Activated naive CD8-positive, alpha-beta T cell treated with anti-CD3 and anti-CD28 coated beads, Interleukin-2, amount 50 U/mL, for 24 hours (primary cell): ENCODE data around the gene EMX2.

Experiments used
- ATAC-seq: fragments of 150-1000 bp; cut with Tn5 transposase; one replicate; pipeline ENCODE4 v1.10.0; 2021
- DNase-seq: peaks from one replicate; pipeline ENCODE4 v3.0.0; 2021
- H3K27ac Mint-ChIP-seq: one replicate; pipeline ENCODE4 v1.8.0; 2021; ENCODE audit warnings: mild to moderate bottlenecking, mixed read lengths
- H3K27me3 Mint-ChIP-seq: one replicate; pipeline ENCODE4 v1.8.0; 2021; ENCODE audit warnings: mixed read lengths
- H3K36me3 Mint-ChIP-seq: one replicate; pipeline ENCODE4 v1.8.0; 2021; ENCODE audit warnings: low read depth, mixed read lengths
- H3K4me1 Mint-ChIP-seq: one replicate; pipeline ENCODE4 v1.8.0; 2021; ENCODE audit warnings: mixed read lengths
- H3K4me3 Mint-ChIP-seq: one replicate; pipeline ENCODE4 v1.8.0; 2021; ENCODE audit warnings: mild to moderate bottlenecking, moderate library complexity, mixed read lengths
- H3K9me3 Mint-ChIP-seq: one replicate; pipeline ENCODE4 v1.8.0; 2021; ENCODE audit warnings: mixed read lengths

Gene EMX2

GRCh38 chr10:117546020-117546580, 3.6 kb downstream of the EMX2 start:
- H3K9me3 Mint-ChIP-seq, result no peaks in the 10 kb centered on the region
- H3K36me3 Mint-ChIP-seq, result peaks cover 2% of the 10 kb centered on the region
- H3K4me3 Mint-ChIP-seq, result no peak overlapping the region
- ATAC-seq (no peak), DNase-seq (no peak)
- no peak overlapping the region for H3K27ac Mint-ChIP-seq
- peaks cover 31% of the 10 kb centered on the region for H3K4me1 Mint-ChIP-seq
- peaks cover 88% of the 10 kb centered on the region for H3K27me3 Mint-ChIP-seq

DNA sequence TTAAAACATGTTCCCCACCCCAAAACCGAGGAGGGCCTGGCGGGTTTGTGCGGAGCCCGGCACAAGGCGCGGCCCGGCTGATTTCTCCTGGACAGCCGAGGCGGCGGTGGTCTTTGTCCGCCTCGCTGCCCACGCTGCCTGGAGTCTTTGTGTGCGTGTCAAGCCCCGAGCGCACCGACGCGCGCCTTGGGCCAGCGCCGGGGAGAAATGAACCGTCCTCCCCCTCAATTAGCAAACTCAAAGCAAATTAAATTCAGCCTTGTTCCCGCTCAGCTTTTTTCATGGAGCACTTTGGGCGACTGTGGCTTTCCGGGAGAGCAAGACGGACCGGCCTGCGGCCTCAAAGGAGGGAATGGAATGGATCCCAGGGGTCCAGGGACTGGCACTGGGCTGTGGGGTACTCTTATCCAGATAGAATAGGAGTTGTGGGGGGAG, 4.1 kb downstream of the EMX2 start:
- no peak for DNase-seq
- Mint-ChIP-seq H3K9me3 (no peaks in the 10 kb centered on the region), H3K27me3 (peaks cover 88% of the 10 kb centered on the region), H3K4me1 (peaks cover 31% of the 10 kb centered on the region), H3K27ac (no peak overlapping the region), H3K36me3 (peaks cover 2% of the 10 kb centered on the region), H3K4me3 (no peak overlapping the region)
- no peak for ATAC-seq

DNA sequence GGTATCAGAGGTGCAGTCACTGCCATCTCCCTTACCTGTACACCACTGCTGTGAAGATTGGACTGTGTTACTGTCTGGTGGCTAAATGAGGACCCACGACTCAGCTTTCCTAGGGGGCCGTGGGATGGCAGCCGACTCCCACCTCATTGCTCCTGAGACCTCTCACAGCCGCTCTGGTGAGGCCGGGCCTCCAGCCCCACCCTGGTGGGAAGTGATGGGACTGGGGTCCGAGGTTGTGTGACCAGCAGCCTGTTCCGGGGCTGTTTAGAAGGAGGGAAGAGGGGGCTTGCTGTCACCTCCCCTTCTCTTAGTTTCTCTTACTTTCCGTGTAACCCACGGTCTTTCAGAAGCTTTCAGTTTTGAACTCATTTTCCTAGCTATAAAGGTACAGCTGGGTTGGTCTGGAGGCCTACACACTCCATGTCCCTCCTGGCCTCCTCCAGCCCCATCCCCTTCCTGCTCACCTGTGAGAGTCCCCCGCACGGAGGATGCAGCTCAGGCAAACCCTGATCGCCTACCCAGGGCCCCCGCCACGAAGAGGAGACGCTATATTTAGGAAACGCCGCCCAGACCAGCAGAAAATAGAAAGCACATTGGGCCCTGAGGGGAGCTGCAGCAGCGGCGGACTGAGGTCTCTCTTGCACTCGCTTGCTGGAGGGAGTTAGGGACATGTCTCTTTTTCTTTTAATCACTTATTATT, 4.6 kb downstream of the EMX2 start:
- H3K27ac Mint-ChIP-seq, result no peak overlapping the region
- peaks cover 88% of the 10 kb centered on the region for H3K27me3 Mint-ChIP-seq
- no peak for DNase-seq
- peaks cover 31% of the 10 kb centered on the region for H3K4me1 Mint-ChIP-seq
- H3K4me3 Mint-ChIP-seq, result no peak overlapping the region
- H3K36me3 Mint-ChIP-seq, result peaks cover 2% of the 10 kb centered on the region
- ATAC-seq, result no peak
- no peaks in the 10 kb centered on the region for H3K9me3 Mint-ChIP-seq

DNA sequence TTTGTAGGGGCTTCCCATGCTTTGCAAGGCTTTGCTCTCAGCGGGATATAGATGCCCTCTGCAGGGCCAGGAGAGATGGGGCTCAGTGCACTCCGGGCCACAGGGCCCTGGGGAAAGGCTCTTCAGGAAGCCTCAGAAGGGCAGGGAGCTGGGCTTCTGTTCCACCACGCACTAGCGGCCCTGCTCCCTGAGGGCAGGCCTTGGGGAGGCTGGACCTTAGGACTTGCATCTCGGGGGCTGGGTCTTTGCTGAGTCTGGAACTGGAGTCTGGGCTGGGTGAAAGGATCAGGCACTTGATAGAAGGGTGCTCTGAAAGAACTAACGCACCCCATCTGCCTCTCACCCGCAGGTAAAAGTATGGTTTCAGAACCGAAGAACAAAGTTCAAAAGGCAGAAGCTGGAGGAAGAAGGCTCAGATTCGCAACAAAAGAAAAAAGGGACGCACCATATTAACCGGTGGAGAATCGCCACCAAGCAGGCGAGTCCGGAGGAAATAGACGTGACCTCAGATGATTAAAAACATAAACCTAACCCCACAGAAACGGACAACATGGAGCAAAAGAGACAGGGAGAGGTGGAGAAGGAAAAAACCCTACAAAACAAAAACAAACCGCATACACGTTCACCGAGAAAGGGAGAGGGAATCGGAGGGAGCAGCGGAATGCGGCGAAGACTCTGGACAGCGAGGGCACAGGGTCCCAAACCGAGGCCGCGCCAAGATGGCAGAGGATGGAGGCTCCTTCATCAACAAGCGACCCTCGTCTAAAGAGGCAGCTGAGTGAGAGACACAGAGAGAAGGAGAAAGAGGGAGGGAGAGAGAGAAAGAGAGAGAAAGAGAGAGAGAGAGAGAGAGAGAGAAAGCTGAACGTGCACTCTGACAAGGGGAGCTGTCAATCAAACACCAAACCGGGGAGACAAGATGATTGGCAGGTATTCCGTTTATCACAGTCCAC, 5.4 kb downstream of the EMX2 start:
- Mint-ChIP-seq H3K36me3 (peaks cover 2% of the 10 kb centered on the region), H3K4me1 (peaks cover 33% of the 10 kb centered on the region), H3K27me3 (peaks cover 92% of the 10 kb centered on the region), H3K4me3 (no peak overlapping the region), H3K27ac (no peak overlapping the region), H3K9me3 (no peaks in the 10 kb centered on the region)
- DNase-seq (no peak), ATAC-seq (no peak)

DNA sequence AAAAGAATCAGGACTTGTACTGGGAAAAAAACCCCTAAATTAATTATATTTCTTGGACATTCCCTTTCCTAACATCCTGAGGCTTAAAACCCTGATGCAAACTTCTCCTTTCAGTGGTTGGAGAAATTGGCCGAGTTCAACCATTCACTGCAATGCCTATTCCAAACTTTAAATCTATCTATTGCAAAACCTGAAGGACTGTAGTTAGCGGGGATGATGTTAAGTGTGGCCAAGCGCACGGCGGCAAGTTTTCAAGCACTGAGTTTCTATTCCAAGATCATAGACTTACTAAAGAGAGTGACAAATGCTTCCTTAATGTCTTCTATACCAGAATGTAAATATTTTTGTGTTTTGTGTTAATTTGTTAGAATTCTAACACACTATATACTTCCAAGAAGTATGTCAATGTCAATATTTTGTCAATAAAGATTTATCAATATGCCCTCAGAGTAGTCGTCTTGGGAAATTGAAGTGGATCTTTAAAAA, 6.6 kb downstream of the EMX2 start:
- peaks cover 91% of the 10 kb centered on the region for H3K27me3 Mint-ChIP-seq
- no peak overlapping the region for H3K27ac Mint-ChIP-seq
- peaks cover 27% of the 10 kb centered on the region for H3K4me1 Mint-ChIP-seq
- H3K4me3 Mint-ChIP-seq, result no peak overlapping the region
- ATAC-seq (no peak), DNase-seq (no peak)
- peaks cover 2% of the 10 kb centered on the region for H3K36me3 Mint-ChIP-seq
- no peaks in the 10 kb centered on the region for H3K9me3 Mint-ChIP-seq

- H3K9me3 Mint-ChIP-seq, result no peaks in the 10 kb centered on the region
- peaks cover 19% of the 10 kb centered on the region for H3K4me1 Mint-ChIP-seq
- H3K4me3 Mint-ChIP-seq, result no peak overlapping the region
- peaks cover 91% of the 10 kb centered on the region for H3K27me3 Mint-ChIP-seq
- ATAC-seq, result no peak
- H3K27ac Mint-ChIP-seq, result no peak overlapping the region
- no peak for DNase-seq
- no peaks in the 10 kb centered on the region for H3K36me3 Mint-ChIP-seq
Observed at GRCh38 chr10:117550076-117550475, 7.5 kb downstream of the EMX2 start.

DNA sequence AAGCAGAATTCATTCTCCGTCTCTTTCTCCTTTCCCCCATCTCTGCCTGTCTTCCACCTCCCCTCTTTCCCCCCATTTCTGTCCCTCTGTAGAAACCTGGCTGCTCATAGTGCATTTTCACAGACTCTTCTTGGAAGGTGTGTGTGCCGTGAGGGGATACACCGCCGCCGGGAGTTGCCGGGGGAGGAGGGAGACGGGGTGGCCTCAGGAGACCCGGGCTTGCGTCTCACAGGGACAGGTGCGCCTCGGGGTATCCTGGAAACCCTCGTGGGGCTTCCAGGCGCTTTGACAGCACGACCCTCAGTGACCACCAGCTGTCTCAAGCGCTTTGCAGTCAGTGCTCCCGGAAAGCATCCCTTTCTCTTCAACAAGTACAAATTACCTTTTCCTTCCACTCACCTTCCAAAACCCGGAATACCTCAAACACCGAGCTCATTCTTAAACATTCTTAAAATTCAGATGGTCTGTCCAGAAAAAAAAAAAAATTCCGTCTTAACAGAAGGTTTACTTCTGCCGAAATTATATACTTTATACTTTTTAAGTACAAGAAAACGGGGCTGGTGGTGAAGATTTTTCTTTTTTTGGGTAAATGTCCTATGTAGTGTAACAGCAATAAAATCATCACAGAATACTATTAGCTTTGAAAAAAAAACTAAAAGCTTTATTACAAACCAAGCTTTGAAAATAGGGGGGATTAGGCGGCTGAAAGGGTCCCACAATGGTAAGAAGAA, 8.2 kb downstream of the EMX2 start:
- ATAC-seq, result no peak
- H3K4me3 Mint-ChIP-seq, result no peak overlapping the region
- no peak overlapping the region for H3K27ac Mint-ChIP-seq
- H3K4me1 Mint-ChIP-seq, result peaks cover 19% of the 10 kb centered on the region
- no peaks in the 10 kb centered on the region for H3K36me3 Mint-ChIP-seq
- no peak for DNase-seq
- no peaks in the 10 kb centered on the region for H3K9me3 Mint-ChIP-seq
- peaks cover 92% of the 10 kb centered on the region for H3K27me3 Mint-ChIP-seq

GRCh38 chr10:117551330-117552155, 9.0 kb downstream of the EMX2 start:
- DNase-seq (no peak), ATAC-seq (no peak)
- peaks cover 88% of the 10 kb centered on the region for H3K27me3 Mint-ChIP-seq
- H3K36me3 Mint-ChIP-seq, result no peaks in the 10 kb centered on the region
- no peak overlapping the region for H3K4me3 Mint-ChIP-seq
- no peaks in the 10 kb centered on the region for H3K9me3 Mint-ChIP-seq
- H3K27ac Mint-ChIP-seq, result no peak overlapping the region
- H3K4me1 Mint-ChIP-seq, result peaks cover 14% of the 10 kb centered on the region

DNA sequence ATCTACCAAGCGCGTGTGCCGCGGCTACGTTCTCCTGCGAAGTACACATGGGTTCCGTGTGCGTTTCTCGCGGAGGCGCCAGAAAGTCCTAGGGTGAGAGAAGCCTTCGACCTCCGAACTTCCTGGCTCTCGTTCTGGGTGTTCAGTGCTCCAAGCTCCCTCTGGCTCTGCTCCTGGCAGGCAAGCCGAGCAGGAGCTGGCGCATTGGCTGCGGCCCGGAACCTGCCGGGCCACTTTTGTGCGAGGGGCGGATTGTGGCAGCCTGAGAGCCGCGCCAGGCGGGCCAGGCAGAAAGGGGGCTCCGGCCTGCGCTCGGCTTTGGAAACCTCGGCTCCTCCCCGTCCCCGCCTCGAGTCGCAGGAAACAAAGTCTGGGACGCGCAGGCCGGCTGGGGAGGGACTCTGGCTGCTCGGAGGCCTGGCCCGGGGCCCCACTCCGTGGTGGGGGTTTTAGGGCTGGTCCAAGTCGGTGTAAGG, 9.6 kb downstream of the EMX2 start:
- Mint-ChIP-seq H3K36me3 (no peaks in the 10 kb centered on the region), H3K4me3 (no peak overlapping the region), H3K9me3 (no peaks in the 10 kb centered on the region), H3K4me1 (peaks cover 14% of the 10 kb centered on the region), H3K27ac (no peak overlapping the region), H3K27me3 (peaks cover 86% of the 10 kb centered on the region)
- DNase-seq (no peak), ATAC-seq (no peak)

GRCh38 chr10:117552701-117553141, 10.2 kb downstream of the EMX2 start:
- H3K4me1 Mint-ChIP-seq, result peaks cover 9% of the 10 kb centered on the region
- H3K4me3 Mint-ChIP-seq, result no peak overlapping the region
- H3K9me3 Mint-ChIP-seq, result no peaks in the 10 kb centered on the region
- ATAC-seq, result no peak
- H3K36me3 Mint-ChIP-seq, result no peaks in the 10 kb centered on the region
- no peak overlapping the region for H3K27ac Mint-ChIP-seq
- peaks cover 80% of the 10 kb centered on the region for H3K27me3 Mint-ChIP-seq
- no peak for DNase-seq

- Mint-ChIP-seq H3K9me3 (no peaks in the 10 kb centered on the region), H3K27me3 (peaks cover 76% of the 10 kb centered on the region), H3K4me3 (no peak overlapping the region), H3K36me3 (no peaks in the 10 kb centered on the region), H3K4me1 (peaks cover 4% of the 10 kb centered on the region), H3K27ac (no peak overlapping the region)
- DNase-seq, result no peak
- ATAC-seq, result no peak
Observed at GRCh38 chr10:117553142-117553814, 10.7 kb downstream of the EMX2 start.

DNA sequence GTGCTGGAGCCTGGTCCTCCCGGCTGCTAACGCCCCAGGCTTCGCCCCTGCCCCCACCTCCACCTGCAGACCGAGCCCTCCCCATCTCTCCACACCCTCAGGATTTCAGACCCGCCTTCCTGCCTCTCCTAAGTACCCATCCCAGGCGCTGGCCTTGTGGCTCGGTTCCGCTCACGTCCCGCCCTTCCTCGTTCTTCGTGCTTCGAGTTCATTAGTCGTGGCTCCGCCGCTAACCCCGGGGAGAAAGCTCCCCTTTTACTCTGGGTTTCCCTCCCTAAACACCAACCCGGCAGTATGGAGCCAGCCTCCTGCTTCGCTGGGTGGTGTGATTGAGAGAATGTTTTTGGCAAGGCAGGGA, 11.2 kb downstream of the EMX2 start:
- H3K4me3 Mint-ChIP-seq, result no peak overlapping the region
- no peak for ATAC-seq
- no peak for DNase-seq
- H3K27ac Mint-ChIP-seq, result no peak overlapping the region
- H3K9me3 Mint-ChIP-seq, result no peaks in the 10 kb centered on the region
- H3K27me3 Mint-ChIP-seq, result peaks cover 74% of the 10 kb centered on the region
- H3K4me1 Mint-ChIP-seq, result peaks cover 4% of the 10 kb centered on the region
- no peaks in the 10 kb centered on the region for H3K36me3 Mint-ChIP-seq

DNA sequence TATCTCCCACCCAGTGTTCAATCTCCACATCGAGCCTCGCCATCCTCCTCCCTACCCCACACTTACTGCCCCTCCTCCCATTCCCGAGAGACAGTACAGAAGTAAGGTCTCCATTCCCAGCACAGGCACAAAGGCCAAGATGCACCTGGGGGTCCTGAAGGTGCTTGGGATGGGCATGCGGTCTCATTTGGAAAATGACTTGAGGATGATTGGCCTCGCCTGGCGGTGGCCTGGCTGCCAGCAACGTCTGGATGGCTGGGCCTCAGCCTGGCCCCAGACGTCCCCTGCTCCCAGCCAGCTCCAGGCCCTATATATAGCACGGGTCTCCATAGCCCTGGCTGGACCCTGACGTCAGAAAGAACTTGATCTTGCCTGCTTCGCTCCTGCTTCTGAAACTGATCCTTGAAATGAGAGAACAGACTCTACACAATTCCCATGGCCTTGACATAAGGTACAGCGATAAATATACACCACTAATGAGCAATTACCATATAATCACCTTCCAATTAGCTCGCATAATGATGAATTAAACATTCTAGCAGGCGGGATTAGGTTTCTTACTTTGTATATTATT, 11.8 kb downstream of the EMX2 start:
- no peak for DNase-seq
- H3K27me3 Mint-ChIP-seq, result peaks cover 72% of the 10 kb centered on the region
- H3K36me3 Mint-ChIP-seq, result no peaks in the 10 kb centered on the region
- no peak overlapping the region for H3K27ac Mint-ChIP-seq
- no peak for ATAC-seq
- no peaks in the 10 kb centered on the region for H3K9me3 Mint-ChIP-seq
- H3K4me1 Mint-ChIP-seq, result peaks cover 4% of the 10 kb centered on the region
- H3K4me3 Mint-ChIP-seq, result no peak overlapping the region
